Head of caudate nucleus (tissue), 42 donors: Measurements from ENCODE around the gene HMG20B.

ENCODE experiments used
- DNase-seq, 42 donors: peaks; one replicate each; pipeline versions ENCODE4 v3.0.0 to v3.0.0-alpha.2; 2020 to 2021; ENCODE audit warnings: mixed read lengths in 7 of 42
- intact Hi-C: fragments of 100-400 bp; cut with DNase I; formaldehyde crosslinking; loops from one replicate; pipeline ENCODE4 v1.15.0; 2022

HMG20B gene

GRCh38 chr19:3626473-3627350 is 54.0 kb downstream of the HMG20B start, which contains the start of gene CACTIN:
Gene CACTIN, minus strand, starts transcription at chr19:3626790. Its CDS starts 28 bp downstream, at chr19:3626762.
- intact Hi-C loops: no loop called here
- DNase-seq: peak; percentile 96 to 100 (median 99)

DNA sequence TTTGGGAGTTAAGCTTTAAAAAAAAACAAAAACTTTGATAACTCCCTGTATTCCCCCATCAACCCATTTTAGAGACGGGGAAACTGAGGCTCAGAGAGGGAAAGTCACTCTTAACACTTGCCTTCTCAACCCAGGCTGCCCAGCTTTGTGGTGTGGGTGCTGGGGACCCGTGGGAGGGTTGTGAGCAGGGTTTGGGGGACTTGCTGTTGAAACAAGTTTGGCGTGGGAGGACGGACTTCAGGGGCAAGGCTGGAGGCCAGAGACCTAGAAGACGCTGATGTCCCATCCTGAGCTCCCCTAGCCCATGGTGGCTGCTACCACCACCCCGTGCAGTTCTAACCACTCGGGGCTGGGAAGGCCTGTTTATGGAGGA is 54.6 kb downstream of the HMG20B start:
- intact Hi-C loops: no loop called here
- peak in 1 of 42 donors; percentile 49 for DNase-seq
